Adrenal gland (tissue), 5 donors: ENCODE measurements around the gene GRIA1.

Experiments
- POLR2A ChIP-seq, 2 donors: fragments of 450-650 bp; IDR thresholded peaks; one replicate each; pipeline ENCODE4 v1.6.1; 2017; ENCODE audit warnings: antibody characterized with exemption in 2 of 2, mild to moderate bottlenecking in 2 of 2, moderate library complexity in 1 of 2
- TF ChIP-seq, protein P1 (sequence below), 6 experiments: fragments of 450-650 bp in 4 of 6; fragments of 200-600 bp in 2 of 6; sonication (generic) in 1 of 6; IDR thresholded peaks; 1 replicate in 5 of 6; 2 replicates in 1 of 6; pipeline versions ENCODE4 v1.5.1 to v1.8.0; 2016 to 2021; ENCODE audit warnings: antibody characterized with exemption in 6 of 6, mild to moderate bottlenecking in 2 of 6, moderate library complexity in 1 of 6
- donor health status: DM: no; HTN: no; CAD: no.

DNA sequence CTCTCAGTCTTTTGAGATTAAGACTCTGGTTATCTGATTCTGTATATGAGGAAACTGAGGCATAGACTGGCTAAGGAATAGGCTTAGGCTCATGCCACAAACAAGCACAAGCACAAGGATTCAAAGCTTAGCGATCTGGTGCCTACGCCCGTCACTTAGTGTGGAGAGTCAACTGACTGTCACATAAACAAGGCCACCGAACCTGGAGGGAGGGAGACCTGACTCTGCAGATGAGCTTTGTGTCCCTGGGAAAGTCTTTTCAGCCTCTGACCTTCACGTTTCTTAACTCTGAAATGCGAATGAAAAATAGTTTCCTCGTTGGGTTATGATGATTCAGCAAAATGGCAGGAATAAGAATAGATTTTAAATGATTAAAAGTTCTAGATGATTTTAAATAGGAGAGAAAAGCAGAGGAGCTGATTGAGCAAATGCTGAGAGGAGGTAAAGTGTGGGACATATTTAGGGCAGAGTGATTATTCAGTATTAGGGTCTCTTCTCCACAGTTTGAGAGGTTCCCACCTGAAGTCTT lies 135.4 kb downstream of the GRIA1 start:
- TF ChIP-seq, protein P1, sequence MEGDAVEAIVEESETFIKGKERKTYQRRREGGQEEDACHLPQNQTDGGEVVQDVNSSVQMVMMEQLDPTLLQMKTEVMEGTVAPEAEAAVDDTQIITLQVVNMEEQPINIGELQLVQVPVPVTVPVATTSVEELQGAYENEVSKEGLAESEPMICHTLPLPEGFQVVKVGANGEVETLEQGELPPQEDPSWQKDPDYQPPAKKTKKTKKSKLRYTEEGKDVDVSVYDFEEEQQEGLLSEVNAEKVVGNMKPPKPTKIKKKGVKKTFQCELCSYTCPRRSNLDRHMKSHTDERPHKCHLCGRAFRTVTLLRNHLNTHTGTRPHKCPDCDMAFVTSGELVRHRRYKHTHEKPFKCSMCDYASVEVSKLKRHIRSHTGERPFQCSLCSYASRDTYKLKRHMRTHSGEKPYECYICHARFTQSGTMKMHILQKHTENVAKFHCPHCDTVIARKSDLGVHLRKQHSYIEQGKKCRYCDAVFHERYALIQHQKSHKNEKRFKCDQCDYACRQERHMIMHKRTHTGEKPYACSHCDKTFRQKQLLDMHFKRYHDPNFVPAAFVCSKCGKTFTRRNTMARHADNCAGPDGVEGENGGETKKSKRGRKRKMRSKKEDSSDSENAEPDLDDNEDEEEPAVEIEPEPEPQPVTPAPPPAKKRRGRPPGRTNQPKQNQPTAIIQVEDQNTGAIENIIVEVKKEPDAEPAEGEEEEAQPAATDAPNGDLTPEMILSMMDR (IDR thresholded peaks at IDR 0.05), result no peak
- TF ChIP-seq POLR2A (IDR thresholded peaks at IDR 0.05), result no peak
